ENCODE results near the gene SH3BGR. TPM values are rescaled to one million over a fixed set of nuclear protein-coding genes. Genes with fewer than 3 reads are reported as not detected.

SH3BGR gene
- total RNA-seq, 4 donors from 2014 or later = 92.9 to 182 (median 149) TPM

GRCh38 chr21:39525129-39525528 is 73.4 kb downstream of the SH3BGR start:
- ATAC-seq = peak; percentile 98

DNA sequence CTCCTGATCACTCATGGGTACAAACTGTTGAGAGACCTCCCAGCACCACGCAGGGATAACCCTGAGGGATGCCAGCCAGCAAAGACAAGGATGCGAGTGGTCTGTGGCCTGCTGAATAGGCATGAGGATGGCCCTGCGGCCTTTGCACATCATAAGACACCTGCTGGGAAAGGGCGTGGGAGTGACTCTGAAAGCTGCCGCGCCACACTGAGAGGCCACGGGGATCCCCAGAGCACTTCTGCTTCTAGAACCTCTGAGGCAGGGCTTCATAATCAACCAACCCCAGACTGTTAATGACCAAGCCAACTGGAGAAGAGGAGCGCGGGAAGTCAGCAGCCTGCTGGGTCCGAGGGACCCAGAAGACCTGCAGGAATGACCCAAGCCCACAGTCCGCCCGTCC is 73.8 kb downstream of the SH3BGR start:
- Histone ChIP-seq H3K4me3 (no peak overlapping the region), H3K36me3 (no peaks in the 10 kb centered on the region), H3K4me1 (peaks cover 17 to 37% of the 10 kb centered on the region in 2 donors), H3K27me3 (no peaks in the 10 kb centered on the region), H3K9me3 (no peaks in the 10 kb centered on the region), H3K27ac (peak overlapping the region; percentile 58 to 83 (median 72))
- no peak for DNase-seq
- no peak for TF ChIP-seq POLR2A (IDR thresholded peaks at IDR 0.05)
- TF ChIP-seq CTCF (IDR thresholded peaks at IDR 0.05 in 4 of 5, conservative IDR thresholded peaks at IDR 0.05 in 1 of 5) = no peak
- no peak for ATAC-seq
- intact Hi-C loops (cut with DNase I; ENCODE audit: low total_unique reads) = no loop called here
- in situ Hi-C loops (cut with MboI; ENCODE audit: low sequenced_read_pairs in 4 of 4) = loop anchor here in 1 of 4 donors (25.0 kb wide), 1 partner anchor 112 kb away; no protein-coding TSS in a partner anchor

More at GRCh38 chr21:39525129-39525528, 73.4 kb downstream of the SH3BGR start:
- Histone ChIP-seq H3K9me3 (no peaks in the 10 kb centered on the region), H3K36me3 (no peaks in the 10 kb centered on the region), H3K4me1 (peaks cover 19 to 42% of the 10 kb centered on the region in 2 donors), H3K27ac (peak overlapping the region; percentile 58 to 83 (median 72)), H3K27me3 (no peaks in the 10 kb centered on the region), H3K4me3 (no peak overlapping the region)
- intact Hi-C loops (cut with DNase I; ENCODE audit: low total_unique reads) (no loop called here), in situ Hi-C loops (cut with MboI; ENCODE audit: low sequenced_read_pairs in 4 of 4) (loop anchor here in 1 of 4 donors (25.0 kb wide), 1 partner anchor 112 kb away; no protein-coding TSS in a partner anchor)
- DNase-seq = peak; percentile 77 to 88
- TF ChIP-seq CTCF (IDR thresholded peaks at IDR 0.05 in 4 of 5, conservative IDR thresholded peaks at IDR 0.05 in 1 of 5) (no peak), POLR2A (IDR thresholded peaks at IDR 0.05) (no peak)

DNA sequence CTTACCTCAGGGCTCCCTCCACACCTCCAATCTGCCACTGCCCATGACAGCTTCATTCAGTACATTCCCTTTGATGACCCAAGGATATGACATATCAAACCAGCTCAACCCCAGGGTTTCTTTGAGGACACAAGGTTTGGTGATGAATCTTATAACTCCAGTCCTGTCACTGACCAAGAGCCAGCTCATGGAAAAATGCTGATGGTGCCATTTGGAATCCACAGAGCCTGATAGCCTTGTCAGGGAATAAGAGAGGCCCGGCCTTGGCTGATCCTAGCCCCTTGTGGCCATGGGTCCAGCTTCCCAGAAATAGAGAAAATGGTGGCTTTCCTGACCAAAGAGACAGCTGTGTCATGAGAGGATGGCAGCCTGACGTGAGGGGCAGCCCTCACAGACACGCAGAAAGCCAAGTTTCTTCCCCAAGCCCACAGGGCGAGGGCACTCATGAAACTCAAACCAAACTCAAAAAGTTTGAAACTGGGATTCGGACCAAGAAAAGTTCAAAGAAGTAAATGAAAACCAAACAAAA is 75.4 kb downstream of the SH3BGR start:
- no peak overlapping the region for H3K27ac ChIP-seq
- no peaks in the 10 kb centered on the region for H3K9me3 ChIP-seq
- intact Hi-C loops (cut with DNase I; ENCODE audit: low total_unique reads) (no loop called here), in situ Hi-C loops (cut with MboI; ENCODE audit: low sequenced_read_pairs in 4 of 4) (loop anchor here in 1 of 4 donors (25.0 kb wide), 1 partner anchor 110 kb away; no protein-coding TSS in a partner anchor)
- no peak for ATAC-seq
- DNase-seq = no peak
- no peak for TF ChIP-seq POLR2A (IDR thresholded peaks at IDR 0.05)
- no peak for TF ChIP-seq CTCF (IDR thresholded peaks at IDR 0.05 in 4 of 5, conservative IDR thresholded peaks at IDR 0.05 in 1 of 5)
- no peaks in the 10 kb centered on the region for H3K27me3 ChIP-seq
- peaks cover 16 to 32% of the 10 kb centered on the region in 2 donors for H3K4me1 ChIP-seq
- H3K4me3 ChIP-seq = no peak overlapping the region
- H3K36me3 ChIP-seq = no peaks in the 10 kb centered on the region

DNA sequence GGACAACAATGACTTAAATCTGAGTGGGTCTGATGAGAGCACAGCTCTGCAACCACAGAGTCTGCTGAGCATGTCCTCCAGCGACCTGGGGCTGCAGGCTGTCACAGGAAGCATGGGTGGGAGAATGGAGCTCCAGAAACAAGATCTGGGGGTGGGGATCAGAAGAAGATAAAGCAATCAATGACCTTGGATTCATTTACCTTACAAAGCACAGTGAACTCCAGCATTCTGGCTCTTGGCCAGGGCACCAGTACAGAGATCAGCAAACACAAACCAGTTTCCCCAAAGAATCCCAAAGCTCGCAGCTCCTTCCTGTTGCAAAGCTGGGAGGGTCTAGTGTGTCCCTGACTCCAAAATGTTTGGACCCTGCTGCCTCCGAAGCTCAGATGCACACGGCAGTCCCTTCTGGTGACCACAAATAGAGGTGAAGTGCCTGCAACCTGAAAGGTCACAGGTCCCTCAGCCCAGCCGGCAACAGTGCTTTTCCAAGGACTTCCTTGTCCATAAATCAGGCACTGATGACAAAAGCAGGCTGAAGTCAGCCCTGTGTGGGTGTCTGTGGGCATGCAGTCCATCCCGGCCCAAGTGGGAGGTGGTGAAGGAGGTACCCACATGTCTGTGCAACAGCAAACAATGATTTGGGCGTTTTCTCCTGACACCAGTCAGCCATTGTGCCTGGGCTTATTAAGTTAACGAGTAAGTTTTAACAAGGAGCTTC is 76.1 kb downstream of the SH3BGR start:
- Histone ChIP-seq H3K9me3 (no peaks in the 10 kb centered on the region), H3K27ac (no peak overlapping the region), H3K27me3 (no peaks in the 10 kb centered on the region), H3K4me1 (peaks cover 13 to 32% of the 10 kb centered on the region in 2 donors), H3K4me3 (no peak overlapping the region), H3K36me3 (no peaks in the 10 kb centered on the region)
- intact Hi-C loops (cut with DNase I; ENCODE audit: low total_unique reads) = no loop called here
- TF ChIP-seq CTCF (IDR thresholded peaks at IDR 0.05 in 4 of 5, conservative IDR thresholded peaks at IDR 0.05 in 1 of 5) (no peak), POLR2A (IDR thresholded peaks at IDR 0.05) (no peak)
- ATAC-seq (no peak), DNase-seq (no peak)
- in situ Hi-C loops (cut with MboI; ENCODE audit: low sequenced_read_pairs in 4 of 4) = loop anchor here in 1 of 4 donors (25.0 kb wide), 1 partner anchor 109 kb away; no protein-coding TSS in a partner anchor
